GM12873 (cell line): ENCODE data around the gene PRG3.

Experiments
- CTCF ChIP-seq: IDR thresholded peaks from 2 replicates; pipeline ENCODE4 v1.5.1; 2012; ENCODE audit warnings: low read depth, mild to moderate bottlenecking, moderate library complexity, low read length, control low read depth; ENCODE audit not compliant: insufficient read depth; ENCODE audit errors: missing control alignments

PRG3 gene

GRCh38 chr11:57408771-57409170, 27.8 kb upstream of the PRG3 start:
- TF ChIP-seq CTCF = no peak

- no peak for TF ChIP-seq CTCF
Measured at GRCh38 chr11:57407941-57408475, 27.1 kb upstream of the PRG3 start.

- TF ChIP-seq CTCF = no peak
Measured at GRCh38 chr11:57407010-57407920, 26.3 kb upstream of the PRG3 start.

- no peak for TF ChIP-seq CTCF
Measured at GRCh38 chr11:57406337-57406904, 25.5 kb upstream of the PRG3 start.

- no peak for TF ChIP-seq CTCF
Measured at GRCh38 chr11:57405271-57405860, 24.4 kb upstream of the PRG3 start.

GRCh38 chr11:57403802-57404147, 22.8 kb upstream of the PRG3 start:
- no peak for TF ChIP-seq CTCF
